GM21447 (cell line): ENCODE results near the gene CBLB.

Source experiments
- ATAC-seq: cut with Tn5 transposase; IDR thresholded peaks from one replicate; pipeline ENCODE4 v1.9.1; 2021; ENCODE audit not compliant: unreplicated experiment

Gene CBLB

DNA sequence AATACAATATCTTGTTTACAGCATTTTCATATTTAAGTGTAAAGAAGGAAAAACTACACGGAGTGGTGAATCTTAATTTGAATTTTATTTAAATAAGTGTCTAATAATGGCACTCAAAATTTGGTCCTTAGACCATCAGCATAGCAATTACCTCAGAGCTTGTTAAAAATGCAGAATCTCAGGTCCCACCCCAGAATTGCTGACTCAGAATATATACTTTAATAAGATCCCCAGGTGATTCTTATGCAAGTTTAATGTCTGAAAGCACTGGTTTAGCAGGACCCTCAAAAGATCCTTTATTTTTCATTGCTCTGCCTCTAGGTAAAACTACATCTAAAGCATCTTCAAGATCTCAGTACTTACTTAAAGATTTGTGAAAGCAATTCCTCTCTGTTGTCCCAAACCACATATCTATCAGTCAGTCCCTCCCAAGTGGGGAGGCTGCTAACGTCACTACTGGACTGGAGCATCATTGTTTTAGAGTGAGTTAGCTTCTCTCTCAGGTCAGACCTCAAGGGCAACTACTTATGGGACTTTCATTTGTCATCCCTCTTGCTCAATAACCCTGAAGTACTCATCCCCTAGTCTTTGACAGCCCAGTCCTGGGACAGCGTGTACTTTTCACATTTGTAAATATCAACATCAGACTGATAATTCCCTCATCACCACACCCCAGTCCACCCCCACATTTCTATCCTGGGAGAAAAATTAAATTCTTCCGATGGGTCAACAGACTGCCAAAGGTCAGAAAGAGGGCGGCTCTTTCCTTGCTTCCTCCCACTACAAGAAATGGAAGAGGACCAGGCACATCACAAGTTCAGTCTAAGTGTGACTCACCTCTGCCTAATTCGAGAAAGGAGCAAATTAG is 76.7 kb downstream of the CBLB start:
- no peak for ATAC-seq

DNA sequence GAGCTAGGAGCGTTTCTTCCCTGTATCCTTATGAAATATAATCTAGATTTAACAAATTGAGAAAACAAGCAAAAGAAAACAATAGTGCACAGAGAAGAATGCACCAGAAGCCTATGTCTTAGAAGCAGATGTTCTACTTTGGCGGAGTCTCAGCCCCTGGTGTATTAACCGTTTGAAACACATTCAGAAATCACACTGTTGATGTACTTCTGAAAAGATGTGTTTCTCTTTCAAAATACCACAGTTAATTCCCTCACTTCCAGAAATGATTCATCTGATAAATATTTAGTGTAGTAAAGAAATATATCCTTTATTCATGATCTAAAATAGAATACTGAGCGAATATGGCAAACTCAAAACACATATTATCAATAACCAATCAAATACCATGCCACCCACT is 77.7 kb downstream of the CBLB start:
- no peak for ATAC-seq

DNA sequence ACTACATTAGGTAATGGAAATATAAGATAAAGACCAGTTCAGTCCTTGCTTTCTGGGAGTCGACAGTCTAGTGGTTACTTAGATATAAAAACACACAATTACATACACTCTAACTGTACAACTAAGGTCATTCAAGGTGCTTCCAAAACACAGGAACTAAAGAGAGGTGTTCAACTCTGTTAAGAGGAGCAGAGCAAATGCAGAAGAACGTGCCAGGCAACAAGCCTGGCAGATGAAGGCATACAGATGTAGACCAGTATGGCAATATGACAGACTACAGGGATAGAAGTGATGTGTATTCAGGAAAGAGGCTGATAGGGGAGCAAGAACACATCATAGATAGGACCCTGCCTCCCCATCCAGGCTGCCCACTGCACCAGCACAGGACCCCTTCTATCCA is 78.3 kb downstream of the CBLB start:
- ATAC-seq, result no peak

DNA sequence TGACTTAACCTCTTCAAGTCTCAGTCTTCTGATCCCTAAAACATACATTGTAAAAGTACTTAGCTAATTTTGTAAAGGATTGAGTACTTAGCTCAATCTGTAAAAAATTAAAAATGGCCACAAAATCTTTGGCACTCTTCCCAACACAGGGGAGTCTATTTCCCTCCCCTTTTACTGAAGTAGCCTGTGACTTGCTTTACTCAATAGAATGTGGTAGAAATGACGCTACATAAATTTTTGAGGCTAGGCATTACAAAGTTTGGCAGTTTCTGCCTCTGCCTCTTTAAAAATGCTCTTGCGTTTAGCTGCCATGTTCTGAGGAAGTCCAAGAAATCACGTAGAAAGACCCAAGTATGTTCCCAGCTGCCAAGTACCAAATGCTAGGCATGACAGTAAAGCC is 80.2 kb downstream of the CBLB start:
- no peak for ATAC-seq

DNA sequence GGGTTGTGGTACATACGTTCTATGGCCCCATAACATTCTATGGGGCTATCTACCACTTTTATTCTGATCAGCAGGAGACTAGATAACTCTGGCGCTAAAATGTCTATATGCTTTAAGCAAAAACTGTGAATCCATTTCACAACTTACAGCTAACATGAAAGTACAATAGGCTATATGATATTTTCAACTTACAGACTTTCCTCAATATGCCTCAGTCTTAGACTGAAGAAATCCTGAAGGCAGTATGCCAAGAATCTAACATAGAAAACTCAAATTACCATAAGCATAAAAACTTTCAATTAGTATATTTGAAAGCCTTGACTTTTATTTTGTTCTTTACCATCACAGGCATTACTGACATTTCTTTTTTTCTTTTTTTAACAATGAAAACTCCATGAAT is 81.4 kb downstream of the CBLB start:
- ATAC-seq, result no peak

DNA sequence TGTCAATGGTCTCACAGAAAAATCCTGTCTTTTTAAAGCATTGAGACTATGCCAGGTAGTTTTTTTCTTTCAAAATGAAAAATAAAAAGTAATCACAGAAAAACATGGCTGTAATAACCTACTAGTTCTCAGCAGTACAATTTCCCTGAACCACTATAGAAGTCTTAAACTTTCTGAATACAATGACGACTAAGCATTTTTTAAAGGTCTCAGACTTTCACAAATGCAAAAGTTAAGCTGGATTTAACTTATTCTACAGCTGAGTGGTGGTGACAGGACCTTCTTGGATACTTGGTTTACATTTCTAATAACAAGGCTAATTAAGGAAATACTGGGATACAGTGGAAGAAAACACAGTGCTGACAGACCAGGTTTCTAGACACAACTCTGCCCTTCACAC is 81.8 kb downstream of the CBLB start:
- ATAC-seq, result no peak

DNA sequence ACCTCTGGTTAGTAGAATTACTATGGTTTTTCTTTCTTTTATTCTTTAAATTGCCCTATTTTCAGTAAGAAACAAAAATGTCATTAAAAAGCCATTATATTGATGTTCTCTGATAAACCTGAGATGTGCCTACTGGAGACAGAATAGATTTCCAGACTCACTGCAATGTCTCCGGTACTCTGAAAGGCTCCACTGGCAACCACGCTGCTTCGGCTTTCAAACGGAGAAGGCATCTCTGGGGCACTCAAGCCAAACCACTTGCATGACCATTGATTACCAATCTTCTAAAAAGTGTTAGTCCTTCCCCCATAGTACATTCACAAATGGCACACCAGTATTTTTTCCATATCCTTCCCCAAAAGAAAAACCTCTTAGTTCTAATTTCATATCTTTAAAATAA is 82.6 kb downstream of the CBLB start:
- no peak for ATAC-seq

DNA sequence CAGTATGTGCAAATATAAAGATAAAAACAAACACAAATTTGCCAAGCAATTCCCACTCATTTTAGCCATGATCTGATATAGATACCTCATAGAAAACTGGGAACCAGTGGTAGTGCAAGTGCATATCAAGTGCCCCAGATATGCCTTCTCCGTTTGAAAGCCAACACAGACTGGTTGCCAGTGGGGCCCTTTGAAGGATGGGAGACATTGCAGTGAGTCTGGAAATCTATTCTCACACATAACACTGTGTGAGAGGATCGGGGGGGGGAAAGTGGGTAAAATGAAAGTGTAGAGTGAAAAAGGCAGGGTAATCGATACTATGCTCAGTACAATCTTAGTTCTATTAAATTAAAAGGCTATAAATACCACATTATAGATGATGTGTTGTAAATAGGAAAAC is 83.0 kb downstream of the CBLB start:
- ATAC-seq, result no peak

DNA sequence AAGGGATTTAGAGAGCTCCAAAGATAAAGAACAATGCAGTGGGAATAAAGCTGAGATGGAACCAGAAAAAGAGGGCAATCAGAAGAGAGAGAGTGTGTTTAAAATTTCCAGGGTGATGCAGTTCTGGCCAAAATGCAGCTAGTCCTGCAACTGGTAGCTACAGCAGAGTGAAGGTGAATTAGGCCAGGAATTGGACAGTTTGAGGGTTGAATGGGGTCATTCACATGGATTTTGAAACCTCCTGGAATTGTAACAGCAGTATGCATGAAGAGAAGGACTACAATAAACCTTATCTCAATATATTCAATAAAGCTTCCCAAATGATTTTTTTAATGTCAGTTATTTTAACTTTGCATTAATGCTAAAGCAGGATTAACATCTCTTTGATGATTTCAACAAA is 85.2 kb downstream of the CBLB start:
- no peak for ATAC-seq

DNA sequence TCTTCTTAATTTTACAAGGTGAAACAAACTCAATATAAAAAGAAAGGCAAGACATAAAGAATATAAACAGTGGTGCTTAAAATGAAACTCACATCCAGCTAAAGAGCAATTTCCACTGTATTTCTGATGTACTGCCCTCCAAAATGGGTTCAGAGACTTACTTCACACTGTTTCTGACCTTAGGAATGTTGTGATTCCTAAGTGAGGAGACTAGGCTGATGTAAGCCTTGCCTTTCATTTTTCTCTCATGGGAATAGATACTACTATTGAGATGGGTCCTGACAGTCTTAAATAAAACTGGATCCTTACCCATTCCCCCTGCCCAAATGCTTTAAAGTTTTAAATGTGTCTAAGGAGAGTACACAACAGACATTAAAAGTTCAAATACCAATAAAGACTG is 86.9 kb downstream of the CBLB start:
- no peak for ATAC-seq

DNA sequence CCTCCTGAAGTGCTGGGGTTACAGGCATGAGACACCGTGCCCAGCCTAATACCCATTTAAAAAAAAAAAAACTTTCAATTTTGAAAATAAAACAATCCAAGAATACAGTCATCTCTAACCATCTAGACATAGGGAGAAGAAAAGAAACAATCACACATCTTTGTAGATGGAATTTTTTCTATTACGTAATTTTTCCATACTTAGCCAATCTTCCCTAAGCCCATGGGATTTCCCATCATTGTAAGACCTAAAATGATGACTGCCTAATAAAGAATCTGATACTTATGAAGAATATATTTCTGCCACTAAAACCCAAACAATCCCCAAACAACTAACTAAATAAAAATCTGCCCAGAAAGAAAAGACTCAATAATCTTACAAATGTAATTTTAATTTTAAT is 88.7 kb downstream of the CBLB start:
- no peak for ATAC-seq

DNA sequence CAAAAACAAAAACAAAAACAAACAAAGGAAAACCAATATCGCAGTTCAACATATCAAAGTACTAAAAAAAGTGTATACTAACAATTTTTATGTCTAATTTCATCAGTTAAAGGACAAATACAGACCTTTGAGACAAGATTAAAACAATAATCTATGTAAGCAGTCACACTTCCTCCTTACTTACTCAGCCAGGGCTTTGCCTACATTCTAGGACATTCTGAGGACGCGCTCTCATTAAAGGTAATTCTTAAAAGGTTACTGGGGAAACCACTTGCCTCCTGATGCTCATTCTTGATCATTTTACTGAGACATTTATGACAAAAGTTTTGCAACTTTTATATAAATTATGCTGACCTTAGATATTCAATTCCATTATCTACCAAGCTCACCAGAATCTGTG is 93.4 kb downstream of the CBLB start:
- no peak for ATAC-seq

DNA sequence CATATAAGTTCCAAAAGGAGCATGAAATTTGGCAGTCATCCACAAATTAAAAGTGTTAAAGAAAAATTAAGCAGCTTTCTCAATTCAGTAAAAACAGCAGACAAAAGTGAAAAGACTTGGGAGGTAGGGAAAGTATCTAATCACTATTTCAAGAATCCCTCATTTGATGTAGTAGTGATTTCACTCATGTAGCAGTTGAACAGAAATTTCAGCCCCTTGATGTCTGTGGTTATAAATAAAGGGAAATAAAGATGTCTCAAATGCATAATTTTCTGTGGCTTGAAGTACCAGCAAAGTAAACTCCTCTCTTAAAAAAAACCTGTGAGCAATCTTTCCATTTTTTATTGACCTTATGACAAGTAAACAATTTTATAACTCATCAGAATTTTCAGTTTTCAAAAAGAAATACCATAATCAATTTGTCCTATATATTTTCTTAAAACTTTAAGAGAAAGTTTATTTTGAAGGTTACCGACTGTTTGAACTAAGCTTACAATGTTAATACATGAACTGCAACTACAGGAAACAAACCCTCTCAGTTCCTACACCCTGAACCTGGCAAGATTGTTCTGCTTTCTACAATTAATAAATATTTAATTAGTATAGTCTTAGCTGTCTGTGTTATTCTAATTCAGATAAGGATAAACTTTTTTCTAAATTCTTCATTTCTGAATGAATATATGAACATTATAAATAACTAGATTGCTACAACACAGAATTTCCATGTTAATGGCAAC is 94.2 kb downstream of the CBLB start:
- no peak for ATAC-seq

DNA sequence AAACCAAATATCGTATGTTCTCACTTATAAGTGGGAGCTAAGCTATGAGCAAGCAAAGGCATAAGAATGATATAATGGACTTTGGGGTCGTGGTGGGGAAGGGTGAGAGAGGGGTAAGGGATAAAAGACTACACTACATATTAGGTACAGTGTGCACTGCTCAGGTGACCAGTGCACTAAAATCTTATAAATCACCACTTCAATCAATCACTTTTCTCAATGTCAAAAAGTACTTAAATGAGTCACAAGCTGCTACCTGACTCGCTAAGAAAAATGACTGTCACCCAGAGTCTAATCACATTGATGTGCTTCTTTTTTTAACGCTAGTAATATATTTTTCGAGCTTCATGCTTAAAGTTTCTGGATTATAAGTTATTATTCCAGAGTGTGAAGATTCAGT is 95.5 kb downstream of the CBLB start:
- no peak for ATAC-seq

DNA sequence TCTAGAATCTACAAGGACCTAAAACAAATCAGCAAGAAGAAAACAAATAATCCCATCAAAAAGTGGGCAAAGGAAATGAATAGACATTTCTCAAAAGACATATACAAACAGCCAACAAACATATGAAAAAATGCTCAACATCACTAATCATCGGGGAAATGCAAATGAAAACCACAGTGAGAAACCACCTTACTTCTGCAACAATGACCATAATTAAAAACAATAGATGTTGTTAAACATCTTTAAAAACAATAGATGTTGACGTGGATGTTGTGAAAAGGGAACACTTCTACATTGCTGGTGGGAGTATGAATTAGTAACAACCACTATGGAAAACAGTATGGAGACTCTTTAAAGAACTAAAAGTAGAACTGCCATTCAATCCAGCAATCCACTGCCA is 96.2 kb downstream of the CBLB start:
- no peak for ATAC-seq

DNA sequence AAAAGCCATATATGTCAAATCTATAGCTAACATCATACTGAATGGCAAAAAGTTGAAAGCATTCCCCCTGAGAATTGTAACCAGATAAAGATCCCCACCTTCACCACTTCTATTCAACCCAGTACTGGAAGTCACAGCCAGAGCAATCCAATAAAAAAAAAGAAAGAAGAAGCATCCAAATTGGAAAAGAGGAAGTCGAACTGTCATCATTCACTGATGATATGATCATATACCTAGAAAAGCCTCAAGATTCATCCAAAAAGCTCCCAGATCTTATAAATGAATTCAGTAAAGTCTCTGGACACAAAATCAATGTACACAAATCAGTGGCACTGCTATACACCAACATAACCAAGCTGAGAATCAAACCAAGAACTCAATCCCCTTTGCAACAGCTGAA is 97.4 kb downstream of the CBLB start:
- no peak for ATAC-seq

DNA sequence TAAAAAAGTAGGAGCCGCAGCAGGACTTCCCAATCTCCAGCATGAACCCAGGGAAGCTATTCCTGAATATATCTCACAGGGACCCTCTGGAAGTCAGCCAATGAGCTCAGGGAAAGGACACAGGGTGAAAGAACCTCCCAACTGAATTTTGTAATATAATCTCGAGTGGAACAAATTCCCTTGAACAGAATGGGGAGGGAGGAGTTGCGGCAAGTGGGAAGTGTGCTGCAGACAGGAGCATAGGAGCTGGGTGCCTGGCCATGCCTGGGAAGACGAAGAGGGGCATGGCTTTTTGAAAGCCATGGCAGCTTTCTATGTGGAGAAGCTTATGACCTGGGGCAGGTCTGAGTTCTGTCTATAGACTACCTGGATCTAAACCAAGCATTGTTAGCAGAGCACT is 98.4 kb downstream of the CBLB start:
- no peak for ATAC-seq

DNA sequence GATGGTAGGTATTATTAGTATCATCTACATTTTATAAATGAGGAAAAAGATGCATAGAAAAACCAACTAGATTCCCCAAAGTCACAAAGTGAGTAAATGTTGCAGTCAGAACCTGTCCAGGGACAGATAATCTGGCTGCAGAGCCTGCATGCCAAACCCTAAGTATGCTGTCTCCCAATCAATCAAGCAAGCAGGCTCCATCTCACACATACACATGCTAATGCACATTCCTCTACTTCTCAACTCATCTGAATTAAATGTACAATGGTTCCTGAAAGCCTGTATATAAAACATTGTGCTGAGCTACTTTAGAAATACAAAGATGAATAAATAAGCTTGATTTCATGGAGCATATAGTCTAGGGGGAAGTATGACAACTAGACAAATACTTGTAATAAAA is 101.0 kb downstream of the CBLB start:
- no peak for ATAC-seq

DNA sequence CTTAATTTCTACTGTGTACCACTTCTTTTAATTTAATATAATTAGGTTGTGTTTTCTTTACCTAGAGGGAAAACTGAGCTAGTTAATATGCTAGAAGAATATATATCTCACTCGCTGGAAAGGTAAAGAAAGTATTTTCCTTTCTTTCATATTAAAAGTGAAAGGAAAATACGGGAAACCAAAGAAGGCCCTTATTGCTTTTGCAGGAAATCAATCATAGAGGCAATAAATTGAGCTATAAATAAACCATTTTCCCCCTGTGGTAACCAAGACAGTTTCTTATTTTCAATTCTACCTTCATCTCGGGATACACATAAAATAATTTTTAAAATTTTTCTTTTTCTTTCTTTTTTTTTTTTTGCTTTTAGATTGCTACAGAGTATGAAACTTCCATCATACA is 101.6 kb downstream of the CBLB start:
- no peak for ATAC-seq

DNA sequence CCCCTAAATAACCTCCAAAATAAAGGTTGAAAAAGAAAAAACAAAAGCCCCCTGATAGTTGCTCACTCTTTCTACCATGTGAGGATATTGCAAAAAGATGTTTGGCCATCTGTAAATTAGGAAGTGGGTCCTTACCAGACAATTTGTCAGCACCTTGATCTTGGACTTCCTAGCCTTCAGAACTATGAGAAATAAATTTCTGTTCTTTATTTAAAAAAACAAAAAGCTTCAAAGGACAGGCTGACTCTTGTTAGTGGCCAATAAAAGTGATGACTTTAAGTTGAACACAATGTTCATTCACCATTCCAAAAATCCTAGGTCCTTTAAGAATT is 103.5 kb downstream of the CBLB start:
- no peak for ATAC-seq

DNA sequence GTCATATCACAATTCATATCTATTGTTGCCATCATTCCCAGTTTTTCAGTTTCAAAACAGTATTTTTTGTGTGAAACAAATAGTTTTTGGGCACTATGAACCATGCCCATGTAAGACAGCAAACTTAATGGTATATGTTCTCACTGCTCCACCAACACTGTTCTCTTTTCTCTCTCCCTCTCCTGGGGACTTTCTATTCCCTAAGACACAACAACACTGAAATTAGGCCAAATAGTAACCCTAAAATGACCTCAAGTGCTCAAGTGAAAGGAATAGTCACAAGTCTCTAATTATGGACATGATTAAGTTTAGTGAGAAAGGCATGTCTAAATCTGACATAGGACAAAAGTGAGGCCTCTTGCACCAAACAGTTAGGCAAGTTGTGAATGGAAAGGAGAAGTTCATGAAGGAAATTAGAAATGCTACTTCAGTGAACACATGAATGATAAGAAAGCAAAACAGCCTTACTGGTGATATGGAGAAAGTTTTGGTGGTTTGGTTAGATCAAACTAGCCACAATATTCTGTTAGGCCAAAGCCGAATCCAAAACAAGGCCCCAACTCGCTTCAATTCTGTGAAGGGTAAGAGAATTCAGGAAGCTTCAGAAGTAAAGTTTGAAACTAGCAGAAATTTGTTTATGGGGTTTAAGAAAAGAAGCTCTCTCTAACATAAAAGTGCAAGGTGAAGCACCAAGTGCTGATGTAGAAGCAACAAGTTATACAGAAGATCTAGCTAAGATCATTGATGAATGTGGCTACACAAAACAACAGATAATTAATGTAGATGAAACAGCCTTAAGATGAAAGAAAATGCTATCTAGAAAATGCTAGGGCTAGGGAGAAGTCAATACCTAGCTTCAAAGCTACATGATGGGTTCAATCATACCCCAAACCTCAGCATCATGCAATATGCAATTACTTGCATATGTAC is 104.2 kb downstream of the CBLB start:
- peak; percentile 43 for ATAC-seq

DNA sequence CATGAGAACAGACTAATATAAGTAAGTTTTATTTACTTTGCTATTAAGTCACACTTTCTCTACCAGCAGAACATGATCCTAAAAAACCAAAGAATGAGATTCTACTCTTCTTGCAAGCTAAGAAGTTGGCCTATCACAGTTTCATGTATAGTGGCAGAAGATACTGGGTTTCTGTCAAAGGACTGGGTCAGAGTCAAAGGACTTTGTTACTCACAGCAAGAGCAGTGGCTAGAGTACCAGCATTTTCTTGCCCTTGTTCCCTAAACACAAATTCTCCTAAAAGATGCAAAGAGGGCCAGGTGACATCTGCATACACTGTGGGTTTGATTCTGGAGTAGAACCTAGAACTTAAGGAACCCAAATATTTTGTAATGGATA is 105.2 kb downstream of the CBLB start:
- ATAC-seq, result no peak
